K562 (cell line): Measurements from ENCODE around the gene METAP1D. TPM values are rescaled to one million over a fixed set of nuclear protein-coding genes. Genes with fewer than 3 reads are reported as not detected.
A peak's percentile ranks its signal among the peaks of the same experiment; 100 is the strongest.

Source experiments
- ASH1L ChIP-seq: fragments of 450-650 bp; IDR thresholded peaks from 2 replicates; pipeline ENCODE4 v1.6.1; 2018; ENCODE audit warnings: borderline replicate concordance, mild to moderate bottlenecking, low read depth; ENCODE audit not compliant: partially characterized antibody
- CREB5 ChIP-seq: fragments of 250-450 bp; sonication (Bioruptor Pico); IDR thresholded peaks from 2 replicates; pipeline ENCODE4 v1.5.0; 2020; ENCODE audit warnings: mild to moderate bottlenecking
- CTCFL ChIP-seq: IDR thresholded peaks from 2 replicates; pipeline ENCODE4 v1.6.1; 2011; ENCODE audit warnings: borderline replicate concordance, low read depth, mild to moderate bottlenecking, moderate library complexity, low read length; ENCODE audit not compliant: insufficient read depth, poor library complexity, severe bottlenecking
- ETS2 ChIP-seq: IDR thresholded peaks from 2 replicates; pipeline ENCODE4 v1.6.1; 2016; ENCODE audit warnings: borderline replicate concordance, missing genetic modification characterization, mild to moderate bottlenecking, moderate library complexity, missing compliant biosample characterization; ENCODE audit not compliant: poor library complexity, severe bottlenecking
- ETV1 ChIP-seq: fragments of 450-650 bp; conservative IDR thresholded peaks from 2 replicates; pipeline ENCODE4 v1.6.1; 2016; ENCODE audit warnings: missing genetic modification characterization, control low read depth, low read depth, missing compliant biosample characterization
- JUND ChIP-seq, 2 experiments: IDR thresholded peaks; 2 replicates in 1 of 2; 3 replicates in 1 of 2; pipeline ENCODE4 v1.6.1; 2011; ENCODE audit warnings: borderline replicate concordance in 2 of 2, low read depth in 2 of 2, low read length in 2 of 2, improper control_type of control experiment in 1 of 2, missing biosample characterization in 1 of 2, missing genetic modification characterization in 1 of 2, missing genetic modification reagents in 1 of 2
- KLF1 ChIP-seq: fragments of 450-650 bp; IDR thresholded peaks from 2 replicates; pipeline ENCODE4 v1.6.1; 2016; ENCODE audit warnings: missing genetic modification characterization, missing compliant biosample characterization
- LCOR ChIP-seq: sonication (generic); formaldehyde crosslinking; IDR thresholded peaks from 2 replicates; pipeline ENCODE4 v1.8.0; 2022; ENCODE audit warnings: mild to moderate bottlenecking, missing genetic modification reagents
- MCM2 ChIP-seq: fragments of 450-650 bp; IDR thresholded peaks from 2 replicates; pipeline ENCODE4 v1.6.1; 2017; ENCODE audit warnings: low read depth, mild to moderate bottlenecking
- MTA1 ChIP-seq: fragments of 450-650 bp; IDR thresholded peaks from 2 replicates; pipeline ENCODE4 v1.6.1; 2017; ENCODE audit warnings: borderline replicate concordance
- NFE2 ChIP-seq: IDR thresholded peaks from 2 replicates; pipeline ENCODE4 v1.6.1; 2014; ENCODE audit warnings: antibody characterized with exemption, low read depth
- NFIC ChIP-seq: fragments of 450-650 bp; IDR thresholded peaks from 2 replicates; pipeline ENCODE4 v1.6.1; 2017; ENCODE audit warnings: mild to moderate bottlenecking, inconsistent platforms
- NR1H2 ChIP-seq: sonication (generic); formaldehyde crosslinking; IDR thresholded peaks from 2 replicates; pipeline ENCODE4 v1.4.0; 2020; ENCODE audit warnings: mild to moderate bottlenecking, missing genetic modification reagents
- POLR2B ChIP-seq: fragments of 450-650 bp; IDR thresholded peaks from 2 replicates; pipeline ENCODE4 v1.6.1; 2018; ENCODE audit warnings: low read depth; ENCODE audit not compliant: partially characterized antibody
- POLR3A ChIP-seq: IDR thresholded peaks from 2 replicates; pipeline ENCODE4 v1.6.1; 2011; ENCODE audit warnings: borderline replicate concordance, mild to moderate bottlenecking, moderate library complexity; ENCODE audit not compliant: insufficient read length, insufficient read depth; ENCODE audit errors: extremely low read depth
- SMAD4 ChIP-seq: fragments of 250-450 bp; sonication (Bioruptor Pico); conservative IDR thresholded peaks from 2 replicates; pipeline ENCODE4 v1.8.0; 2021; ENCODE audit warnings: inconsistent platforms, mild to moderate bottlenecking, moderate library complexity
- SOX6 ChIP-seq: fragments of 450-650 bp; IDR thresholded peaks from 2 replicates; pipeline ENCODE4 v1.6.1; 2014; ENCODE audit warnings: mild to moderate bottlenecking
- STAG1 ChIP-seq: sonication (generic); formaldehyde crosslinking; IDR thresholded peaks from 2 replicates; pipeline ENCODE4 v1.5.0; 2020; ENCODE audit warnings: missing genetic modification reagents, borderline replicate concordance
- ZBED1 ChIP-seq: IDR thresholded peaks from 2 replicates; pipeline ENCODE4 v1.6.1; 2014
- ZBTB7A ChIP-seq: IDR thresholded peaks from 2 replicates; pipeline ENCODE4 v1.6.1; 2011; ENCODE audit warnings: low read depth, mild to moderate bottlenecking, low read length, moderate library complexity, borderline replicate concordance; ENCODE audit not compliant: control insufficient read depth
- ZNF644 ChIP-seq: fragments of 200-800 bp; sonication (Bioruptor generic); IDR thresholded peaks from 2 replicates; pipeline ENCODE4 v1.6.1; 2016; ENCODE audit warnings: low read depth, missing genetic modification characterization, missing compliant biosample characterization
- ZNF740 ChIP-seq, 3 experiments: fragments of 200-800 bp in 1 of 3; sonication (Bioruptor generic) in 1 of 3; sonication (generic) in 1 of 3; formaldehyde crosslinking in 1 of 3; IDR thresholded peaks; 2 replicates each; pipeline versions ENCODE4 v1.6.1 to v1.8.0; 2016 to 2022; ENCODE audit warnings: mild to moderate bottlenecking in 2 of 3, missing compliant biosample characterization in 2 of 3, missing genetic modification characterization in 2 of 3, missing genetic modification reagents in 1 of 3
- polyA plus RNA-seq, 8 experiments: library from polyadenylated mRNA; depleted of rRNA in 4 of 8; stranded (reverse) in 5 of 8; unstranded in 3 of 8; fragments of >200 nt; fragmentation: Nextera tagmentation in 2 of 8; fragmentation: Illumina TruSeq in 1 of 8; extraction: Ambion mirVana in 2 of 8; extraction: Trizol in 1 of 8; gene quantifications; 2 replicates each; pipeline versions ENCODE4 v1.2.1 to v1.2.3, GENCODE V29; 2011 to 2014; ENCODE audit warnings: inconsistent platforms in 1 of 8, missing spikeins in 1 of 8
- total RNA-seq, 7 experiments: library from RNA; depleted of rRNA in 6 of 7; stranded (reverse); fragments of >200 nt in 6 of 7; fragmentation: Illumina TruSeq in 2 of 7; extraction: Trizol in 2 of 7; gene quantifications; 2 replicates each; pipeline versions ENCODE4 v1.2.1 to v1.2.3, GENCODE V29; 2011 to 2021; ENCODE audit warnings: low replicate concordance in 1 of 7

METAP1D gene
- total and polyA plus RNA-seq, 9 of the 15 experiments (the other 6 are each of a cell fraction or from before 2014, with no cell fraction given): 8.0 to 23.4 (median 15.7) TPM

DNA sequence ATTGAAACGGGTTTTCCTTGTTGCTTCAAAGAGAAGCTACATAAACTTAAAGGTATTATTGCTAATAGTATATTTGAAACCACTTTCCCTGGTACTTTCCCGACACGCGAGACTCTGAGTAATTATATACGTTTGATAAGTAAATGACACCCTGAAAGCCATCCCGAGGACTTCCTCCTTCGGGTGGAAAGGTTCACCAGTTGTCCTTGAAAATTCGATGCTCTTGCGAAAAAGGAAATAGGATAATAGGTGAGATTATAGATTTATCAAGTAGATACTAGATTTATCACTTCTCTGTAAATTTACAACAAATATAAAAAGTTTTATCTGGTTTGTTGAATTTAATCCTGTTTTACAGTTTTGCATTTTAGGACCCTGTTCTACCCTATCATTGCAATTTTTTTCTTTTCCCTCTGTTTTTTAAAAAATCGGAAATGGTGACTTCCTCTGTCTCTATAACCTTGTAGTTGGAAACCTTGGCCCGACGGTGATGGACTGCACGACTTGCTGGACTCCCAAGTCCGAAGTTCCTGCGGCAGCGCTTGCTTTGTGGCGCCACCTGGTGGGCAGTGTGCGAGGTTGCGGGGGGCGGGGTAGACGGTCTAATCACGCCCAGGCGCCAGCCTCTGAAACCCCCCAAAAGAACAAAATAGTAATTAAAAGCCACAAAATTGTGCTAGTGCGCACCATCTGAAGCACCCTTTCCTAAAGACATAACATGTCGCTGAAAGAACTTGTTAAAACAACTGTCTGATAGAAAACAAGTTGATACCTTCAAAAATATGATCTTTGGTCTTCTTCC is 103.9 kb downstream of the METAP1D start (continued):
- TF ChIP-seq ETS2 (tag): no peak
- TF ChIP-seq ZNF740 (CRISPR knock-in tag; IDR thresholded peaks at IDR 0.05): 0 out of 2 replicates have a peak, but pooled peaks have one; percentile 51
- no peak for TF ChIP-seq ZNF740 (tag; IDR thresholded peaks at IDR 0.05)
- TF ChIP-seq ZNF644: no peak
- TF ChIP-seq STAG1: peak; percentile 98
- TF ChIP-seq MCM2: no peak
- TF ChIP-seq MTA1: no peak
- TF ChIP-seq NFIC: peak; percentile 39; the same call in 1 of the 2 replicates
- peak; percentile 36; the same call in 1 of the 2 replicates for TF ChIP-seq ETV1 (tag)
- TF ChIP-seq CTCFL: peak; percentile 23
- no peak for TF ChIP-seq POLR2B
- peak; percentile 27 for TF ChIP-seq ASH1L
- TF ChIP-seq POLR3A: no peak
- TF ChIP-seq ZBED1: 0 out of 2 replicates have a peak, but pooled peaks have one; percentile 28
- TF ChIP-seq CREB5 (CRISPR knock-in tag): no peak
- TF ChIP-seq SOX6: 0 out of 2 replicates have a peak, but pooled peaks have one; percentile 37
- peak; percentile 48; the same call in 1 of the 2 replicates for TF ChIP-seq JUND (IDR thresholded peaks at IDR 0.05; ENCODE audit: borderline replicate concordance, low read depth, low read length)
- no peak; the same call in 2 of the 3 replicates for TF ChIP-seq JUND (tag; IDR thresholded peaks at IDR 0.05; ENCODE audit: borderline replicate concordance, low read depth, low read length)
- TF ChIP-seq LCOR (CRISPR knock-in tag): peak; percentile 83
- TF ChIP-seq NFE2: no peak
- TF ChIP-seq SMAD4 (CRISPR knock-in tag): peak; percentile 53; the same call in 1 of the 2 replicates
- TF ChIP-seq KLF1 (tag): no peak
- peak; percentile 71; the same call in 1 of the 2 replicates for TF ChIP-seq ZBTB7A
- no peak for TF ChIP-seq NR1H2 (CRISPR knock-in tag)
